Measurements from ENCODE around the gene LTB4R2. TPM values are rescaled to one million over a fixed set of nuclear protein-coding genes. Genes with fewer than 3 reads are reported as not detected.

The LTB4R2 gene
- total RNA-seq, 4 donors from 2014 or later = 7.7 to 37.2 (median 12.2) TPM

DNA sequence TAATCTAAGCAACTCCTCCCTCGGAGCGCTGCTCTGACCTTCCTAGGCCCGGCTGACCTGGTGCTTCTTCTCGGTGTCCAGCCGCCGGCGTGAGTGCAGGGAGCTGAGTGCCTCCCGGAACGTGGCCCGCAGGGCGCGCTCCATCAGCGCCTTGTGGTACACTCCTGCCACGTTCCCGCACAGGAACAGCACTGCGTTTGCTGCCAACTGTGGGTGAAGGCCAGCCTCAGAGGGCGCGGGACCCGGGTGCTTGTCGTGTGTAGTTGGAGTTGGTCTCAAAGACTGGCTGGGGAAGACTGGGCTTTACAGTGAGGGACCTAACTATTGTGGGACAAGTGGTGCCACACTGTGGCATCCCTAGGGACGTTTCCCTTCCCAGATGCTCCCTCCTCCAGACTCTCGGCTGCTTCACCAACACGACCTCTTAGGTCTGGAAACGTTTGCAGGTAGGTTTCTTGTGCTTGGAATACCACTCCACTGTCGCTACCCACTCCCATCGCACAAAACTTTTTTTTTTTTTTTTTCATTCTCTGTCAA lies 21.9 kb downstream of the LTB4R2 start:
- DNase-seq = no peak
- no peak overlapping the region for H3K4me3 ChIP-seq

DNA sequence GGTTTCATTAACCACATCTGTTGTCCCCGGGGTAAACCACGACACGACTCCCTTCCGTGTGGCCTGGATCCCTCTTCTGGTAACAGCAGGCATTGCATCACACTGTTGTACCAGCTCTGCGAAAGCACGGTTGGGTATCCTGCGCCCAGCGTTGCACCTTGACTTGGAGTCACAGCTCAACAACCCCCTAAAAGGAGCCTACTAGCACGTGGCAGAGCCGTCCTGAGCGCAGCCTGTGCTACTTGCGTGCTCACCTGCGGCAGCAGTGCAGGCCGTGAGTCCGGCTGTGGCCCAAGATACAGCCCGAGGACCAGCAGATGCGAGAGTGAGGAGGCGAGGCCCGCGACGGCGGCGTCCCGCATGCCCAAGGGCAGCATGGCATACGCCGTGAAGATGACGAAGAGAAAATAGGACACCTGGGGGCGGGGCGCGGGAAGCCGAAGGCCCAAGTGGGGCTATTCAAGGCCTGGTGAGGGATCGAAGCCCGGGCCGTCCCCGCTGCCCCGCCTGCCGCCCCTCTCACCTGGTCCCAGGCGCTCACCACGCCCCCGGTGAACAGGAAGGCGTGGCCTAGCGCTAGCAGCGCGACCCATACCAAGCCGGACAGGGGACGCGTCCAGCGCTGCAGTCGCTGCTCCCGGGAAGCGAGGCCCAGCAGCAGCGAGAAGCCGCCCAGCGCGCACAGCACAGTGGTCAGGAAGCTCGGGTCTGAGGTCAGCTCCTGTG lies 22.5 kb downstream of the LTB4R2 start:
- no peak for TF ChIP-seq POLR2A (IDR thresholded peaks at IDR 0.05)
- TF ChIP-seq, protein P1, sequence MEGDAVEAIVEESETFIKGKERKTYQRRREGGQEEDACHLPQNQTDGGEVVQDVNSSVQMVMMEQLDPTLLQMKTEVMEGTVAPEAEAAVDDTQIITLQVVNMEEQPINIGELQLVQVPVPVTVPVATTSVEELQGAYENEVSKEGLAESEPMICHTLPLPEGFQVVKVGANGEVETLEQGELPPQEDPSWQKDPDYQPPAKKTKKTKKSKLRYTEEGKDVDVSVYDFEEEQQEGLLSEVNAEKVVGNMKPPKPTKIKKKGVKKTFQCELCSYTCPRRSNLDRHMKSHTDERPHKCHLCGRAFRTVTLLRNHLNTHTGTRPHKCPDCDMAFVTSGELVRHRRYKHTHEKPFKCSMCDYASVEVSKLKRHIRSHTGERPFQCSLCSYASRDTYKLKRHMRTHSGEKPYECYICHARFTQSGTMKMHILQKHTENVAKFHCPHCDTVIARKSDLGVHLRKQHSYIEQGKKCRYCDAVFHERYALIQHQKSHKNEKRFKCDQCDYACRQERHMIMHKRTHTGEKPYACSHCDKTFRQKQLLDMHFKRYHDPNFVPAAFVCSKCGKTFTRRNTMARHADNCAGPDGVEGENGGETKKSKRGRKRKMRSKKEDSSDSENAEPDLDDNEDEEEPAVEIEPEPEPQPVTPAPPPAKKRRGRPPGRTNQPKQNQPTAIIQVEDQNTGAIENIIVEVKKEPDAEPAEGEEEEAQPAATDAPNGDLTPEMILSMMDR (IDR thresholded peaks at IDR 0.05) = peak; percentile 76 to 88 (median 83)
- H3K27me3 ChIP-seq = peaks cover 0 to 12% of the 10 kb centered on the region in 2 donors
- H3K27ac ChIP-seq = peak overlapping the region in 2 of 4 donors; percentile 25 to 45
- peaks cover 0 to 15% (median 0%) of the 10 kb centered on the region in 3 donors for H3K36me3 ChIP-seq
- DNase-seq = peak; percentile 78 to 94 (median 88)
- H3K4me1 ChIP-seq = peaks cover 5 to 32% (median 27%) of the 10 kb centered on the region in 4 donors
- peak overlapping the region; percentile 25 to 44 (median 42) for H3K4me3 ChIP-seq
- H3K9me3 ChIP-seq = no peaks in the 10 kb centered on the region

More for the DNA sequence above, 21.9 kb downstream of the LTB4R2 start:
- Histone ChIP-seq H3K4me1 (peaks cover 5 to 32% (median 27%) of the 10 kb centered on the region in 4 donors), H3K27ac (no peak overlapping the region), H3K36me3 (peaks cover 0 to 9% (median 0%) of the 10 kb centered on the region in 3 donors), H3K27me3 (peaks cover 0 to 12% of the 10 kb centered on the region in 2 donors), H3K9me3 (no peaks in the 10 kb centered on the region)
- TF ChIP-seq, protein P1 (IDR thresholded peaks at IDR 0.05) = no peak
- no peak for TF ChIP-seq POLR2A (IDR thresholded peaks at IDR 0.05)

DNA sequence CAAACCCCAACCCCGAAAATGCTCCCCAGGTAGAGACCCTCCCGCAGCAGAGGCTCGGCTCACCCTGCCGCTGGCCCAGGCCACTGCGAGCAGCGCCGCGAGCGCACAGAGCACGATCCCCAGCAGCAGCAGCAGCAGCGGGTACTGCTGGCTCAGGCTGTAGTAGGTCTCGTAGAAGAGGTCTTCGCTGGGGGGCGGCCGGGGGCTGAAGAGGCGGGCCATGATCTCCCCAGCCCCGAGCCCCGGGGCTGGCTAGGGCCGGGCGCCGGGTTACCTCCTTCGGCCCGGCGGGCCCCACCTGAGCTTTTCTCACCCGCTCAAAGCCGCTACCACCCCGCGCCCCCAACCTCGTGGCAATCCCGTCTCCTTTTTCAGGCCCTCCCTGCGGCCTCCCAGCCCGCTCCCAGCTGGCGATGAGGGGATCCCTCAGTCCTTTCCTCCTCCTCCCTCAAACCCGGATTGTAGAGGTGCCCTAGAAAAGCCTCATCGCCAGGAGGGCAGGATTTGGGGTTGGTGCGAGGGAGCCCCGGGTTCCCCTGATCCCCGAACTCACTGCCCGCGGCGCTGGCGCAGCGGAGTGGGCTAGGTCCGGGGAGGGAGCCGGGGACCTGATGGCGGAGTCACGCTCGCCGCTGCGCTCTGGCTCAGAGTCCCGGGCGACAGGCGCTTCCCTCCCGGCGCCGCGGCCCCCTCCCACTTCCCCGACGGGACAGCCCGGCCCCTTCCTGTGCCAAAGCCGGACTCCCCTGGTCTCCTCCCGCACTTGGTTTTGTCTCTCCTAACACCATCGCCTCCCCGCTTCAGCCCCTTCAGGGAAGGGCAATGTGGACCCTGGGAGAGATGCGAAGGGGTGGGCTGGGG lies 24.7 kb downstream of the LTB4R2 start, which contains the start of gene ADCY4:
Gene ADCY4 (minus strand): TSS at position 641 of the 861 bp plus-strand sequence. CDS start 419 bp downstream, at position 222.
- Histone ChIP-seq H3K27ac (peak within 1 kb of the TSS in 3 of 4 donors; percentile 22 to 65 (median 40)), H3K36me3 (peaks cover 0 to 26% (median 0%) of the 10 kb centered on the region in 3 donors), H3K9me3 (no peaks in the 10 kb centered on the region), H3K27me3 (peaks cover 0 to 12% of the 10 kb centered on the region in 2 donors), H3K4me3 (peak within 1 kb of the TSS; percentile 17 to 44 (median 36)), H3K4me1 (peaks cover 5 to 49% (median 32%) of the 10 kb centered on the region in 4 donors)
- no peak for TF ChIP-seq POLR2A (IDR thresholded peaks at IDR 0.05)
- TF ChIP-seq, protein P1 (IDR thresholded peaks at IDR 0.05) = no peak
- peak in 1 of 3 donors; percentile 61 for DNase-seq

DNA sequence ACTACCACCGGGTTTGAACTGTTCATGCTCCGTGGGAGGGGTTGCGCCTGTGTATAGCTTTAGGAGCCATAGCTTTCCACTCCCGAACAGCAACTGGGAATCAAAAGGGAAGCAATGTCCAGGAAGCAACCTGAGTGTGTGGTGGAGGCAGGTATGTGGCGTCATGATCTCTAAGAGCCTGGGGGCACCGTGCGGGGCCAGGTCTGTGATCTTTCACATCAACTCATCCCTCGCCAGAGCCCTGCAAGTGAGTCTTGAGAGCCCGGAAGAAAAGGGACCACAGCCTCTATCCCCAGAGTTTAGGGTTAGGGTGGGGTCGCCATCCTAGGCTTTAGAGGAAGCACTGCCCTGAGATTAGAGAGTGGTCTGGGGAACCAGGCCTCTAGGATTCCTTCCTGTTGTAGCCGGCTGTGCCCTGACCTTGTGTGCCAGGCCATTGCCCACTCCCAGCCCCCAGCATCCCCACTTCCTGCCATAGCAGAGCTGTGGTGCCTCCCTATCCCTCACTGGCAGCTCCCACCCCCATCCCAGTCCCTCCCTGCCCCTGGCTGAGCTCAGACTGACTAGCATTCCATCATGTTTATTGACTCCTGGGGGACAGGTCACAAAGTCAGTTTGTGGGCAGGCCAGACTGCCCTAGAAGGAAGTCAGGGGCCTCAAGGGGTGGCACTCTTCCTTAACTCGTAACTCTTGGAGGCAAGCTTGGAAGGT lies 25.7 kb downstream of the LTB4R2 start:
- Histone ChIP-seq H3K4me3 (no peak overlapping the region), H3K27ac (peak overlapping the region in 2 of 4 donors; percentile 22 to 42), H3K27me3 (peaks cover 0 to 12% of the 10 kb centered on the region in 2 donors)

More for the DNA sequence above, 25.7 kb downstream of the LTB4R2 start:
- H3K4me1 ChIP-seq = peaks cover 5 to 49% (median 32%) of the 10 kb centered on the region in 4 donors
- H3K9me3 ChIP-seq = no peaks in the 10 kb centered on the region
- TF ChIP-seq, protein P1 (IDR thresholded peaks at IDR 0.05) = no peak
- no peak for TF ChIP-seq POLR2A (IDR thresholded peaks at IDR 0.05)
- DNase-seq = no peak
- peaks cover 0 to 26% (median 0%) of the 10 kb centered on the region in 3 donors for H3K36me3 ChIP-seq
